Body of pancreas (tissue), 4 donors: ENCODE measurements around the gene CA4. TPM values are rescaled to one million over a fixed set of nuclear protein-coding genes. Genes with fewer than 3 reads are reported as not detected.
"Not testable (repeated sequence)": the region's sequence is repeated elsewhere in the genome, so short reads cannot be mapped to it uniquely, and the experiment has no call there.

Experiments
- ATAC-seq: fragments of 150-250 bp; one replicate; pipeline ENCODE4 v1.9.1; 2016
- DNase-seq, 4 donors: peaks; one replicate each; pipeline ENCODE4 v3.0.0-alpha.2; 2019
- H3K27ac ChIP-seq, 4 donors: fragments of 200-600 bp; sonication (generic); 1 replicate in 3 of 4; 2 replicates in 1 of 4; pipeline versions ENCODE4 v1.5.1 to v1.6.1; 2016 to 2019; ENCODE audit warnings: mild to moderate bottlenecking in 1 of 4, mixed read lengths in 1 of 4, moderate library complexity in 1 of 4
- H3K27me3 ChIP-seq, 2 donors: fragments of 200-600 bp; sonication (generic); one replicate each; pipeline ENCODE4 v1.6.0; 2016; ENCODE audit warnings: mild to moderate bottlenecking in 1 of 2
- H3K36me3 ChIP-seq, 2 donors: fragments of 200-600 bp; sonication (generic); replicated peaks in 1 of 2; 2 replicates each; pipeline ENCODE4 v1.5.1; 2016; ENCODE audit warnings: low read depth in 2 of 2; ENCODE audit not compliant: insufficient read depth in 1 of 2
- H3K4me1 ChIP-seq: fragments of 200-600 bp; sonication (generic); one replicate; pipeline ENCODE4 v1.6.0; 2016
- H3K4me3 ChIP-seq, 2 donors: fragments of 200-600 bp; sonication (generic); 1 replicate in 1 of 2; 2 replicates in 1 of 2; pipeline ENCODE4 v1.5.1; 2016 to 2019
- H3K9me3 ChIP-seq, 3 donors: fragments of 200-600 bp; sonication (generic); 1 replicate in 2 of 3; 2 replicates in 1 of 3; pipeline ENCODE4 v1.5.1; 2016
- CTCF ChIP-seq, 7 experiments: fragments of 450-650 bp in 4 of 7; fragments of 200-600 bp in 3 of 7; sonication (generic) in 3 of 7; IDR thresholded peaks; one replicate each; pipeline ENCODE4 v1.5.1; 2016 to 2019; ENCODE audit warnings: antibody characterized with exemption in 7 of 7
- POLR2A ChIP-seq, 3 donors: fragments of 450-650 bp; IDR thresholded peaks; one replicate each; pipeline ENCODE4 v1.6.1; 2016; ENCODE audit warnings: antibody characterized with exemption in 3 of 3, mild to moderate bottlenecking in 2 of 3
- WGBS, 2 donors: methylation state at CpG; one replicate each; pipeline ENCODE4 v1.1.5; 2017; 5-methylcytosine and 5-hydroxymethylcytosine counted together
- intact Hi-C: fragments of 100-400 bp; cut with DNase I; formaldehyde crosslinking; loops from one replicate; pipeline ENCODE4 v1.15.1; 2023
- total RNA-seq, 2 donors: library from RNA; depleted of rRNA; stranded (reverse); fragments of >200 nt; gene quantifications; one replicate each; pipeline ENCODE4 v1.1.0, GENCODE V29; 2016

Gene CA4
- total RNA-seq, 2 donors from 2014 or later, result 6.2 to 18.8 TPM

GRCh38 chr17:60110586-60110985 is 39.2 kb upstream of the CA4 start:
- Histone ChIP-seq H3K4me1 (no peaks in the 10 kb centered on the region), H3K9me3 (no peaks in the 10 kb centered on the region), H3K27me3 (no peaks in the 10 kb centered on the region), H3K27ac (no peak overlapping the region), H3K4me3 (no peak overlapping the region), H3K36me3 (no peaks in the 10 kb centered on the region)
- DNase-seq (no peak), ATAC-seq (no peak)
- intact Hi-C loops, result no loop called here
- WGBS, 2 donors, result 45 to 46% methylated on average over 3 of the region's 3 CpGs
- TF ChIP-seq CTCF (IDR thresholded peaks at IDR 0.05) (no peak), POLR2A (IDR thresholded peaks at IDR 0.05) (no peak)

- intact Hi-C loops, DNase-seq, H3K9me3 ChIP-seq, H3K27ac ChIP-seq, H3K27me3 ChIP-seq, H3K4me3 ChIP-seq, H3K36me3 ChIP-seq, H3K4me1 ChIP-seq: not testable (repeated sequence)
- WGBS, 2 donors, result 0% methylated on average over 1 to 2 of the region's 5 CpGs
- peak in 1 of 7 experiments; percentile 21 for TF ChIP-seq CTCF (IDR thresholded peaks at IDR 0.05)
- peak; percentile 72 for ATAC-seq
Measured at GRCh38 chr17:60111661-60112060, 38.1 kb upstream of the CA4 start.

DNA sequence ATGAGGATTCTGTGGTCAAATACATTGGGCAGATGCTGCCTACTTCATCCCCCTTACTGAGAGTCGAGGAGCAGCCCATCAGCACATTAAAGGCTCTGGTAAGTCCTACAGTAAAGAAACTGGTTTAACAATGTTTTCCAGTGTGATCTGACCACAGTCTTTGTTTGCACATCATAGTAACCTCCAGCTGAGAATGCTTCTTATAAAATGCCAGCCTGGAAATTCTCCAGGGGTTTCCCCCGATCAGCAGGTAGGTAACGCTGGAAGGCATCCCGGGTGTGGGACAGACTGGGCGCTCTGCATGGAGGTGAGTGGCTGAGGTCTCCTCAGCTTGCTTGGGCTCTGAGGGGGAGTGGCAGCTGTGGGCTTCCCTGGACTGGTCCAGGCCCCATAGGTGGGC is 34.4 kb upstream of the CA4 start:
- intact Hi-C loops, H3K27me3 ChIP-seq, H3K27ac ChIP-seq, H3K36me3 ChIP-seq, H3K9me3 ChIP-seq, DNase-seq, H3K4me1 ChIP-seq, H3K4me3 ChIP-seq: not testable (repeated sequence)
- ATAC-seq, result peak; percentile 69
- no CpG with 5 or more reads among the region's 5 CpGs for WGBS, 2 donors

DNA sequence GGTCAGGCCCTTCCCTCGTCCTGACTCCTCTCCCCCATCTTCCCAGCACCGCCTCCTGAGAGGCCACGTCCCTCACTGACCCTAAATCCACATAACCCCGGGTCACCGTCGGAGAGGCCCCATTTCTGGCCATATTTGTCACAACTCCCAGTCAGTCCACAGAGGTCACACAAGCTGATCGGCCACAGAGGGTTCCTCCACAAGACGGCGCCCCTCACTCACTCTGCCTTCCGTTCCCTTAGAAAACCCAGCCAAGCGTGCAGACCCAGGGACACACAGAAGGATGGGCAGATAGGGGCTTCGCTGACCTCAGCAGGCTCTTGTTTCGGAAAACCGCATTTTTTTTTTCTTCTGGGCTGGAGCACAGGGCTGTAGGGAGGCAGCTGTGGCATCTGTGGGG is 33.6 kb upstream of the CA4 start:
- WGBS, 2 donors, result no CpG with 5 or more reads among the region's 14 CpGs
- H3K4me3 ChIP-seq, H3K27me3 ChIP-seq, H3K9me3 ChIP-seq, DNase-seq, H3K27ac ChIP-seq, H3K4me1 ChIP-seq, H3K36me3 ChIP-seq, intact Hi-C loops, ATAC-seq: not testable (repeated sequence)

DNA sequence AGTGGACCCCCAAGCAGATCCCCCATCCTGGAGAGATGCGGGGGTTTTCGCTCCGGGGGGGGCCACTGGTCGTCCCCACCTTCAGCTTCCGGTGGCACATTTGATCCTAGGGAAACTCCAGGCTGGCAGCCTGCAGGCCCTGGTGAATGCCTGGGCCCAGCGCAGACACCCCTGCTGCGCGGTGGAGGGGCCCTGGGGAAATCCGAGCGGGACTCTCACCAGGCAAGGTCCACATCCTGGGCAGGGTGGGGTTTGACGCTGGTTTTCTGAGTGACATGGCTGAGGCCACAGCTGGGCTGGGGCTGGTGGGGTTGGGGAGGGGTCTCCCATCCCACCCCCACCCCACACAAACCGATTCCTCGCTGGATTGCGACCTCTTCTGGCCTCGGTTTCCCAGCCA is 30.6 kb upstream of the CA4 start:
- H3K4me3 ChIP-seq, H3K27ac ChIP-seq, DNase-seq, H3K9me3 ChIP-seq, H3K27me3 ChIP-seq, intact Hi-C loops, H3K4me1 ChIP-seq, H3K36me3 ChIP-seq: not testable (repeated sequence)
- ATAC-seq, result peak; percentile 15
- no CpG with 5 or more reads among the region's 15 CpGs for WGBS, 2 donors

GRCh38 chr17:60119807-60120748 is 29.7 kb upstream of the CA4 start:
- H3K4me1 ChIP-seq, intact Hi-C loops, DNase-seq, H3K27ac ChIP-seq, H3K9me3 ChIP-seq, H3K27me3 ChIP-seq, H3K36me3 ChIP-seq, H3K4me3 ChIP-seq: not testable (repeated sequence)
- no CpG with 5 or more reads among the region's 114 CpGs for WGBS, 2 donors
- peak; percentile 54 for ATAC-seq
